Activated CD8-positive, alpha-beta memory T cell treated with anti-CD3 and anti-CD28 coated beads for 1 hour (primary cell): Measurements from ENCODE around the gene RABGAP1L.

ENCODE experiments used
- DNase-seq, 2 donors: peaks; one replicate each; pipeline ENCODE4 v3.0.0-alpha.2; 2020; ENCODE audit warnings: low read depth in 1 of 2; ENCODE audit errors: extremely low read depth in 1 of 2

Gene RABGAP1L

DNA sequence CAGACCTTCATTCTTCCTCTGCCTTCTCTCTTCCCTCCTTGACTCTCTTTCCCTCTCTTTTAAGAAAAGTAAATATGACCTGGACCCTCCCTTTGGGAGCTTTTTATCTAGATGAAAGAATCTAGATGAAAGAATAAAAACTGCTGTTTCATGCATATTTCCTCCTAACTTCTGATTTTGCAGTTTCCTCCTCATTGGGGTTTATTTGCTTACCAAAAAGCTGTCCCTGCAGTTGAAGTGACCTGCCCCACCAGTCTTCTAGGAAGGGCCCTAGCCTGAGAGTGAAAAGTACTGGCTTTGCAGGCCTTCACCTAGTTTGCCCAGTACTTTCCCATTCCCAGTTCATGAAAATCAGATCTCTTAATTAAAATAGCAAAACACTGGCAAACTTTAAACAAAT is 812.1 kb downstream of the RABGAP1L start:
- no peak for DNase-seq

GRCh38 chr1:174971902-174972301 is 812.6 kb downstream of the RABGAP1L start:
- no peak for DNase-seq

- no peak for DNase-seq
Observed at GRCh38 chr1:174974711-174975119, 815.4 kb downstream of the RABGAP1L start.

DNA sequence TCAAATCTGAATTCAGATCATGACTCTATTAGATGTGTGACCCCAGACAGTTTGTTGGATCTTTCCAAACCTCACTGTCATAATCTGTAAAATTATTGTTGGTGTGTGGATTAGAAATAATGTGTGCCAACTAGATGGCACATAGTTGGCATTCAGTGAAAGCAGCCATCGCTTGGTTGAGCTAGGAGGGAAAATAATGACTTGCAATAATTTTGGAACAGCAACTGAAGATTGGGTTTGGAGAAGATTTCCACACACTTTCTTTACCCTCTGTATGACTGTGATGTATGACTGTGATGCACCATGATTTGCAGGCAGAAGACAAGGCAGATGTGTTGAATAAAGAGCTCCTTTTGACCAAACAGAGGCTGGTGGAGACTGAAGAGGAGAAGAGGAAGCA is 816.4 kb downstream of the RABGAP1L start:
- no peak for DNase-seq

GRCh38 chr1:174976436-174977108 is 817.3 kb downstream of the RABGAP1L start:
- DNase-seq = no peak

DNA sequence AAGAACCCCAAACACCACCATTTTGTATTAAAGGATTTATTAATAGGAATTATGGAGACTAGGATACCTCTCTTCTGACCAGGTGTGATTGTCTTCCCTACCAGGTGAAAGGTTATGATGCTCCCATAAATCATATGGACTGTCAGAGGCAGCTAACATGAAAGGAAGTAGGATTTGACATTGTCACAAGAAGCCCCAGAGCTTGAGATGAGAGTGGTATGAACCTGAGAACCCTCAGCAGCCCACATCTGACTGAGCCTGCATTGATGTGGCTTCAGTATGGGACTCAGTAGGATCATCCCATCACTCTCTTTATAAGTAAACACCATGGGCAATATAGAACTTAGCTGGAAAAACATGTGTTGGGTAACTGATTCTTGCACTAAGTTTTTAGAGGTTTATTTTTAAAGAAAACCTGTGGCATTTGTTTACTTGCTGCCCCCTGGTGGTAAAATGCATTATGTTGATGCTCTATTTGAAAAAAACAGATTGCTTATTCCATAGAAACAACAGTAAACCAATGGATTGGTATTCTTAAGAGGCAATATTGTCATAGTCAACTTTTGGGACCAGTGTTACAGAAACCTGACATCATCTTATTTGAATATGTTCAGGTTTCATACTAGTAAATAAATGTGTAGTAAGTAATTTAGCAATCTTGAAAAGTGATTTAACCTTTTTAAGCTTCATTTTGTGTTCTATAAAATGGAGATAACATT is 823.8 kb downstream of the RABGAP1L start:
- no peak for DNase-seq

- DNase-seq = no peak
Observed at GRCh38 chr1:174984952-174985351, 825.6 kb downstream of the RABGAP1L start.

- DNase-seq = no peak
Observed at GRCh38 chr1:174988539-174988938, 829.2 kb downstream of the RABGAP1L start.

GRCh38 chr1:174988986-174989385 is 829.7 kb downstream of the RABGAP1L start:
- no peak for DNase-seq

DNA sequence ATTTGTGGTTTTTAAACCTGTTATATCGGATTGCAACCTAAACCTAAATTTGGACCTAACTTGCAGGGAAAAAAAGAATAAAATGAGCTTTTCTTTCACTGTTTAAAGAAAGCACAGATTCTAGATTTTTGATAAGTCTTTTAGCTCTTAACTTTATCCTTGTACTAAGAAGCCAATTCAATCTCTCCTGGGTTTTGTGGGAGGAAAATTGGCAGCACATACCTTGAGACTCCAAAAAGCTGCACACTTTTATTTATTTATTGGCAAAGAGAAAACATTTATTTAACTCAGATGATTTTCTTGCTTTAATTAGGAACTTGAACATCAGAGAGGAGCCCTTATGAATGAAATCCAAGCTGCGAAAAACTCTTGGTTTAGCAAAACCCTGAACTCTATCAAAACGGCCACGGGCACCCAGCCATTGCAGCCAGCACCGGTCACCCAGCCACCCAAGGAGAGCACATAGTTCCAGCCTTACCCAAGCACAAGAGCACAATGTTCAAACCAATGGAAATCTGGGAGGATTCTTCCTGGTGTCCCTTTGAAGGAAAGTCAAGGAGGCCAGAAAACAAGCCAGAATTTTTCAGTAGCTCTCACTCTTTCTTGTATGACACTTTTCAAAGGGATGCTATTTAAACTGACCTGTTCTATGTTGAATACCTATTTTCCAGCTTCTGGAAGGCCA is 830.4 kb downstream of the RABGAP1L start:
- no peak for DNase-seq

GRCh38 chr1:174990382-174990999 is 831.2 kb downstream of the RABGAP1L start:
- no peak for DNase-seq

DNA sequence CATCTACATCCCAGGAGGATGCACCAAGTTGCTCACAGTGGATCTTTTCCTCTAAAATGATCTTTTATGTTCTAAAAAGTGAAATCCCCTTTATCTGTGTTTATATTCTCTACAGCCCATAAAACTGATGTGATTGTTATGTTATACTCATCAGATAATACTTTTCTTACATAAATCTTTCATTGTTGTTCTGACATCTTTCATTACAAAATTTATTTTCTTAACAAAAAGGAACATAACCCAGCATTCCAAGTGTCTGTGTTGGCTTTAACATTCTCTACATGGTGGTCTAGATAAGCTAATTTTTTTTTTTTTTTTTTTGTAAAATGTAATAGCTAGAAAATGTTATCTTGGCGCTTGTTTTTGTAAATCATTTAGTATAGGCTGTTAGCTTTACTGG is 832.2 kb downstream of the RABGAP1L start:
- no peak for DNase-seq

DNA sequence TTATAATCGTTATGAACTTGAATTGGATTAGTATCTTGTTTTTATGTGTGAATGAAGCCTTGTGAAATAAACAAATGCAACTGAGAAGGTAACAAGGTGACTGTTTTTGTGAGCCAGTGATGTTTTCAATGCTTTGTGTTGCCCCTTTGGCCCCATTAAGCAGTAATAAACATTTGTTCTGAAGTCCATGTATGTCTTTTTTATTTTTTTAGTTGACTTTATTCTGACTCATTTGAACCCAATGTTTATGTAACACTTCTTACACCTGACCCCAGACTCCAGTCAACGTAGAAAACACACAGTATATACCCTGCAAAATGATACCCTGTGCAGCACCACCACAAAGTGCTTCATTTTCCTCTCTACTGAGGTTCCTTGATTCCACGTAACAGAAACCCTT is 835.8 kb downstream of the RABGAP1L start:
- no peak for DNase-seq

GRCh38 chr1:174995916-174996315 is 836.6 kb downstream of the RABGAP1L start:
- no peak for DNase-seq

DNA sequence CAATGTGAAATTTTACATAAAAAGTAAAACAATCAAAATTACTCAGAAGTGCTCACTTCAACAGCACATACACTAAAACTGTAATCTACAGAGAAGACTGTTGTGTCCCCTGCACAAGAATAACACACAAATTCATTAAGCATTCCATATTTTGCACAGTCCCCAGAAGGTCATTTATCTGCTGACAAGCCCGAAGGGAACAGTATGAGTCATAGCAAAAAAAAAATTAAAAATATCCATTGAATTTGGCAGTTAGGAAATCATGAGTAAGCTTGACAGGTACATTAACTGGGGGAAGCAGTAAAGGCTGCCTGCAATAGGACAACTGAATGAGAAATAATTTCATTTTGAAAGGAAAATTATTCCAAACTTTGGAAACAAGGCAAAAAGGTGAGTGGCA is 837.2 kb downstream of the RABGAP1L start:
- DNase-seq = no peak

- no peak for DNase-seq
Observed at GRCh38 chr1:174997041-174997440, 837.7 kb downstream of the RABGAP1L start.

- DNase-seq = peak; percentile 7 to 15
Observed at GRCh38 chr1:174998569-174999215, 839.4 kb downstream of the RABGAP1L start.

DNA sequence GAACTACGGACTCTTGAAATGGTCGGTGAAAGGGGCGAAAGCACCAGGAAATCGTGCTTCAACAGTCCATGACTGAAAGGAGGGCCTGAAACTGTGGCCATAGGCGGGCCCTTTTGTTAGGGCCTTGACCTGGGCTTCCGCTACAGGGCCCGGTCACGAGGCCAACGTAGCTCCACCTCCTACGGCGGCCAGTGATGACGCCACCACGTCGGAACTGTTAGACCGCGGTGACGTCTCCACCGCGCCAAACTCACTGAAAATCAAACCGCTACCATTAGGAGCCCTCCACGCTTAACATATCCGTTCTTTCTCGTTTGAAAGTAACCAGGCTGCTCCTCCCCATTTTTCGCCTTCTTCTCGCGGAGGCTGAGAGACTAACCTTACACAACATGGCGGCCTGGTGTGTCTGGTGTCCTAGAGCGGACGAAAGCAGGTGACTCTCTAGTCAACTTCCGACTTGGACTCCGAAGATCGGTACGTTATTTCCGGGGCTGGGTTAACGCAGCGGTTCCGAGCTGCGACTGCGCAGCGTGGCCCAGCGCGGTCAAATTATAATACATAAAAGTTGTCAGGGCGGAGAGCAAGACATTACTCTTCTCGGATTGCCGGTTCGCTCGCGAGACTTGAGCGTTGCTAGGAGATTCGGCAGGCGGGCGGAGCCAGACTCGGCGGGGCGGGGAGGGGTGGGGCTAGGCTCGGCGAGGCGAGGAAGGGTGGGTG is 840.1 kb downstream of the RABGAP1L start:
- peak; percentile 87 to 95 for DNase-seq

DNA sequence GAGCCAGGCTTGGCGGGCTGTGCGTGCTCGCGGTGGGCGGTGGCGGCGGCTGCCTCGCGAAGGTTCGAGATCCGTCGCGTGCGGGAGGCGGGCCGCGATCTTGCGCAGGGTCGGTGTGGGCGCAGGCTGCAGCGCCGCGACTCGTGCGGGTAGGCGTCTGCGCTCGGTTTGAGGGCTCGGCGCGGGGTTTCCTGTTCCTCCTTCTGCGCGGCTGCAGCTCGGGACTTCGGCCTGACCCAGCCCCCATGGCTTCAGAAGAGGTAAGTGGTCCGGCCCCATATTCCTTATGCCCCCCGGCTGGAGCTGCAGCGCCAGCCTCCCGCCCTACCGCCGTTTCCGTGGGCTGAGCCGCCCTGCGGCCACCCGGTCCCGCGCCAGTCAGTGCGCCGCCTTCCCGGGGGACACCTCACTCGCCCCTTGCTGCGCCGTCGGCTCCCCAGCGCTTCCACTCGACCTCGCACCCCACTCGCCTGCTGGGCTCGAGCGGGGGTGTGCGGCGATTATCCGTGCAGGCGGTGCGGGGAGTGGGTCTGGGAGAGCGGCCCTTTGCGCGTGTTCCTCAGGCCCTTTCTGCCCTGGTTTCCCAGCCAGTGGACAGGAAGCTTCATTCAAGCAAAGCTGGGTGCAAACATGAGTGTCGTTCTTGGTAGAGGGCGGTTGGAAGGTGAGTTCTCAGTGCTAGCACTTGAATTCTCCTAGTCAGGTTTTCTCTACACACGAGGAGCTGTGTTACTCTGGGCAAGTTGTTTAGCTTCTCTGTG is 840.8 kb downstream of the RABGAP1L start, which contains the start of gene CACYBP:
TSS of gene CACYBP (plus strand) at position 12 of the 761 bp plus-strand sequence. CDS start at position 246, 234 bp downstream.
- no peak for DNase-seq
